ENCODE measurements around the gene LYPD6B.

- TF ChIP-seq EZH2 (IDR thresholded peaks at IDR 0.05), result no peak
- no peak for TF ChIP-seq POLR2AphosphoS5 (IDR thresholded peaks at IDR 0.05; ENCODE audit: borderline replicate concordance, low read depth, low read length)
- no peak for TF ChIP-seq FOXP2 (optimal IDR thresholded peaks at IDR 0.05; ENCODE audit: control extremely low read depth, extremely low read length, insufficient read depth)
Observed at GRCh38 chr2:149184991-149185390, 146.5 kb downstream of the LYPD6B start.
